ENCODE data around the gene BOK. TPM values are rescaled to one million over a fixed set of nuclear protein-coding genes. Genes with fewer than 3 reads are reported as not detected.

The BOK gene
- total and polyA plus RNA-seq, 4 donors: 11.3 to 82.1 (median 44.0) TPM

GRCh38 chr2:241545523-241546473 lies 12.7 kb upstream of the BOK start:
- Histone ChIP-seq H3K36me3 (ENCODE audit: control insufficient read depth in 4 of 4, insufficient read depth in 3 of 4, low read depth in 1 of 4, low read length in 3 of 4) (peaks cover 0 to 3% (median 0%) of the 10 kb centered on the region in 4 donors), H3K4me3 (ENCODE audit: low read depth in 1 of 3, low read length in 3 of 3) (no peak overlapping the region), H3K9ac (ENCODE audit: low read depth in 1 of 2, low read length in 2 of 2) (no peak overlapping the region), H3K4me1 (ENCODE audit: control insufficient read depth in 4 of 4, insufficient read depth in 4 of 4, low read length in 3 of 4) (peaks cover 13 to 23% (median 20%) of the 10 kb centered on the region in 4 donors), H3K9me3 (ENCODE audit: control insufficient read depth in 4 of 4, low read length in 3 of 4) (peaks cover 0 to 1% (median 0%) of the 10 kb centered on the region in 4 donors), H3K27ac (ENCODE audit: low read depth in 1 of 2, low read length in 2 of 2) (no peak overlapping the region), H3K27me3 (ENCODE audit: control insufficient read depth in 4 of 4, insufficient read depth in 4 of 4, low read length in 3 of 4) (peaks cover 0 to 3% (median 0%) of the 10 kb centered on the region in 4 donors)
- DNase-seq (ENCODE audit: low spot score): no peak
- 84% methylated on average over 12 of the region's 12 CpGs for WGBS
- TF ChIP-seq FOXA2 (IDR thresholded peaks at IDR 0.05) (no peak), NR2F2 (IDR thresholded peaks at IDR 0.05) (no peak), ZBTB33 (IDR thresholded peaks at IDR 0.05) (no peak), CTCF (IDR thresholded peaks at IDR 0.05; ENCODE audit: low read depth, low read length, missing input control) (no peak)

GRCh38 chr2:241546771-241547498 lies 11.6 kb upstream of the BOK start:
- H3K4me1 ChIP-seq (ENCODE audit: control insufficient read depth in 4 of 4, insufficient read depth in 4 of 4, low read length in 3 of 4): peaks cover 13 to 27% (median 24%) of the 10 kb centered on the region in 4 donors
- peaks cover 0 to 3% (median 0%) of the 10 kb centered on the region in 4 donors for H3K36me3 ChIP-seq (ENCODE audit: control insufficient read depth in 4 of 4, insufficient read depth in 3 of 4, low read depth in 1 of 4, low read length in 3 of 4)
- WGBS: 70% methylated on average over 25 of the region's 25 CpGs
- H3K9me3 ChIP-seq (ENCODE audit: control insufficient read depth in 4 of 4, low read length in 3 of 4): no peaks in the 10 kb centered on the region
- no peak overlapping the region for H3K9ac ChIP-seq (ENCODE audit: low read depth in 1 of 2, low read length in 2 of 2)
- H3K4me3 ChIP-seq (ENCODE audit: low read depth in 1 of 3, low read length in 3 of 3): no peak overlapping the region
- H3K27me3 ChIP-seq (ENCODE audit: control insufficient read depth in 4 of 4, insufficient read depth in 4 of 4, low read length in 3 of 4): no peaks in the 10 kb centered on the region
- no peak for TF ChIP-seq HNF4G (IDR thresholded peaks at IDR 0.05)
- TF ChIP-seq TAF1 (conservative IDR thresholded peaks at IDR 0.05): no peak
- no peak for TF ChIP-seq REST (IDR thresholded peaks at IDR 0.05)
- TF ChIP-seq MAX (IDR thresholded peaks at IDR 0.05): no peak
- DNase-seq (ENCODE audit: low spot score): no peak
- no peak overlapping the region for H3K27ac ChIP-seq (ENCODE audit: low read depth in 1 of 2, low read length in 2 of 2)

All from liver (tissue), 9 donors.